Coronary artery (tissue), 2 donors: ENCODE data around the gene FOXS1.
A peak's percentile ranks its signal among the peaks of the same experiment; 100 is the strongest.

Experiments
- DNase-seq: peaks from one replicate; pipeline ENCODE4 v3.0.0-alpha.2; 2017; ENCODE audit warnings: low spot score
- H3K27ac ChIP-seq, 2 donors: fragments of 200-600 bp; sonication (generic); one replicate each; pipeline ENCODE4 v1.5.1; 2016 to 2019
- H3K4me3 ChIP-seq: fragments of 200-600 bp; sonication (generic); 2 replicates; pipeline ENCODE4 v1.5.1; 2016; ENCODE audit warnings: mild to moderate bottlenecking, moderate library complexity
- TF ChIP-seq, protein P1 (sequence below): fragments of 200-600 bp; sonication (generic); IDR thresholded peaks from one replicate; pipeline ENCODE4 v1.5.1; 2019; ENCODE audit warnings: antibody characterized with exemption

Gene FOXS1

DNA sequence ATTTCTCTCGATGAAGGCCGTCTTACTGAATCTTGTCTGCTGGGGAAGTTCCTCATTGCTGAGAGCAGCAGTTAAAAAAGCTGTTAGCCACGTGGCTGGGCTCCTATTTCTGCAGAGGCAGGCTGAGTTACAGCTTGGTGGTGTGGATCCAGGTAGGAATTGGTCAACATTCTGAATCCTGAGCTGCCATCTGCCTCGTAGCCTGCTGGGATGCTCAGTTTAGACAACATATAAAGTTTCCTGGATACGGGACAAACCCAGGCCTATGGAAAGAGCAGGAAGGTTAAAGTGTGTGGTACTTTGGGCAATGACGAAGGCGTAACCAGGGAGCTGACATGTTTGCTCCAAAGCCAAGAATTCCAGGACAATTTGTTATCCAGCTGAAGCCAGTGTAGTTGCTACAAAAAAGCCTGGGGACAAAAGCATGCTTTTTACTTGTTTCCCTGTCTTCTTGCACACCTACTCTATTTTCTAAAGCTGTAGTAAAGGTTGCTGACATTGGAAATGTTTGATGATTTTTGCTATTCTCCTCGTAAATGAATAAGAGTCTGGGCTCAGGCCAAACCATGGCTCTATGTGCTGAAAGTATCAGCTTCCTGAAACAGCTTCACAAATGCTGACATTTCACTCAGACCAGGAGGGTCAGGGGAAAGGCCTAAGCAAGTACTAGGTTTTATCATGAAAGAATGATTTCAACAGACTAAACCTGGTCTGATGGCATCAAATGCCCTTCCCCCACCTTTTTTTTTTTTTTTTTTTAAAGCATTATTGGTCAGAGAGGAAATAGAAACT lies 38.6 kb downstream of the FOXS1 start:
- Histone ChIP-seq H3K27ac (peak overlapping the region; percentile 46 to 65), H3K4me3 (no peak overlapping the region)
- DNase-seq = no peak
- TF ChIP-seq, protein P1, sequence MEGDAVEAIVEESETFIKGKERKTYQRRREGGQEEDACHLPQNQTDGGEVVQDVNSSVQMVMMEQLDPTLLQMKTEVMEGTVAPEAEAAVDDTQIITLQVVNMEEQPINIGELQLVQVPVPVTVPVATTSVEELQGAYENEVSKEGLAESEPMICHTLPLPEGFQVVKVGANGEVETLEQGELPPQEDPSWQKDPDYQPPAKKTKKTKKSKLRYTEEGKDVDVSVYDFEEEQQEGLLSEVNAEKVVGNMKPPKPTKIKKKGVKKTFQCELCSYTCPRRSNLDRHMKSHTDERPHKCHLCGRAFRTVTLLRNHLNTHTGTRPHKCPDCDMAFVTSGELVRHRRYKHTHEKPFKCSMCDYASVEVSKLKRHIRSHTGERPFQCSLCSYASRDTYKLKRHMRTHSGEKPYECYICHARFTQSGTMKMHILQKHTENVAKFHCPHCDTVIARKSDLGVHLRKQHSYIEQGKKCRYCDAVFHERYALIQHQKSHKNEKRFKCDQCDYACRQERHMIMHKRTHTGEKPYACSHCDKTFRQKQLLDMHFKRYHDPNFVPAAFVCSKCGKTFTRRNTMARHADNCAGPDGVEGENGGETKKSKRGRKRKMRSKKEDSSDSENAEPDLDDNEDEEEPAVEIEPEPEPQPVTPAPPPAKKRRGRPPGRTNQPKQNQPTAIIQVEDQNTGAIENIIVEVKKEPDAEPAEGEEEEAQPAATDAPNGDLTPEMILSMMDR = no peak

DNA sequence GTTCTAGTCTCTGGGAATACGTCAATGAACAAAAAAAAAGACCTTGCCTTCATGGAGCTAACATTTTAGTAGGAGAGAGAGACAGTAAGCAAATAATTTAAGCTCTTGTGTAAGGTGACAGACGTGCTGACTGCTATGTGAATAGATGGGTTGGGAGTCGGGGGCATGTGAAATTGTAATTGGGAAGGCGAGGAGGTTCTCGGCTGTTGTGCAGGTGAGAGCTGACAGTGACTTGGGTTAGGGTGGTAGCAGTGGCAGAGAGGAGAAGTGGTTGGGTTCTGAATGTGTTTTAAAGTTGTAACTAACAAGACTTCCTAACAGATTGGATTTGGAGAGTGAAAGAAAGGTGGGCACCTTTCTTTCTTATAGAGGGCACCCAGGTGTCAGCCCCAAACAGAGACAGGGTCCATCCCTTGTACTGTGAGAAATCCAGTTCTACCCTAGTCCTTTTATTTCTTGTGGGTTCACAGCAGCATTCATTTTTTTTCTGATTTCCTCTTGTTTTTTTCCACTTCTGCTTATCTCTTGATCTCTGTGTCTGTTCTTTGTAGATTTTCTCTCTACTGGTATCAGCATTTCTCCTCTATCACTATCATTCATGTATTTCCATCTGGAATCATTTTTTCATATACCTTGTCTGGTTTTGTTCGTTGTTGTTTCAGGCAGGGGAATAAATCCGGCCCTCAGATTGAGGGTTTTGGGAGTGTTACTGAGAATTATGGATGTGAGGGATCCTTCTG lies 41.7 kb downstream of the FOXS1 start:
- Histone ChIP-seq H3K4me3 (no peak overlapping the region), H3K27ac (no peak overlapping the region)
- no peak for DNase-seq
- TF ChIP-seq, protein P1 = no peak

DNA sequence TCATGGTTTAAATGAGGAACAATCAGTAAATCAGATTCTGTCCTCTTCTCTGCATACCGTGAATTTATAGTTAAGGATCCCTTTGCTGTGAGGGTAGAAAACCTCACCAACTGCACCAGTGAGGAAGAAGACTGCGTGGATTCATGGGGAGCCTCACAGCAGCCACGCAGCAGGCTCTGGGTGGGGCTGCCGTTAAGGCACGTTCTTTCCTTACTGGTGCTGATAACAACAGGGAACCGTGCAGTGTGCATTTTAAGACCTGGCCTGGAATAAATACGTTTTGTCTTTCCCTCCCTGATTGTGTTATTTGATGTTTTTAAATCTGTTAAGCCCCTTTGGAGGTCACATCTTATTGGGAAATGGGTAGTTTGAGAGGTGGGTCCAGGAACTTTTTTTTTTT lies 43.9 kb downstream of the FOXS1 start:
- TF ChIP-seq, protein P1 = no peak
- no peak for DNase-seq
- Histone ChIP-seq H3K27ac (no peak overlapping the region), H3K4me3 (no peak overlapping the region)

DNA sequence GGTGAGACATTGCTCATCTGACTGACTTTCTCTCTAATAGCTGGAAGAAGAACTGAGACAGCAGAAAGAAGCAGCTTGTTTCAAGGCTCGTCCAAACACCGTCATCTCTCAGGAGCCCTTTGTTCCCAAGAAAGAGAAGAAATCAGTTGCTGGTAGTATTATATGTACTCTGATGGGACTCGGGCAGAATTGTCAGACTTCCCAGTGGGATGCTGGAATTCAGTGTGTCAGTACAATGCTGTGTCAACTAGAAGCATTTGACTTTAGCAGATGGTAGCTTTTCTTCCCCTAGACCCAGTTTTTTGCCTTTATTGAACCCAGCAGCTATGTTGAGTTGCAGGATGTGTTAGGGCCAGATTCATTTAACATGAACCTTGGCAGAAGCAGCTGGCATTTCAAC lies 48.0 kb downstream of the FOXS1 start:
- Histone ChIP-seq H3K27ac (no peak overlapping the region), H3K4me3 (no peak overlapping the region)
- TF ChIP-seq, protein P1 = no peak
- DNase-seq = no peak
